Gastrocnemius medialis (tissue), 4 donors: ENCODE results near the gene MYD88. TPM values are rescaled to one million over a fixed set of nuclear protein-coding genes. Genes with fewer than 3 reads are reported as not detected.

Experiments
- ATAC-seq, 2 donors: fragments of 150-250 bp; one replicate each; pipeline ENCODE4 v1.9.1; 2016
- DNase-seq, 2 donors: peaks; one replicate each; pipeline ENCODE4 v3.0.0-alpha.2; 2019
- H3K27ac ChIP-seq, 4 donors: fragments of 200-600 bp; sonication (generic); 1 replicate in 1 of 4; 2 replicates in 3 of 4; pipeline ENCODE4 v1.5.1; 2016 to 2018; ENCODE audit warnings: mild to moderate bottlenecking in 2 of 4, moderate library complexity in 1 of 4
- H3K27me3 ChIP-seq, 3 donors: fragments of 200-600 bp; sonication (generic) in 2 of 3; 1 replicate in 1 of 3; 2 replicates in 2 of 3; pipeline versions ENCODE4 v1.5.1 to v1.6.0; 2016 to 2019; ENCODE audit warnings: mild to moderate bottlenecking in 1 of 3, moderate library complexity in 1 of 3
- H3K36me3 ChIP-seq, 2 donors: fragments of 200-600 bp; sonication (generic) in 1 of 2; one replicate each; pipeline ENCODE4 v1.5.1; 2017 to 2018
- H3K4me1 ChIP-seq, 2 donors: fragments of 200-600 bp; sonication (generic) in 1 of 2; one replicate each; pipeline ENCODE4 v1.5.1; 2016 to 2017; ENCODE audit warnings: mild to moderate bottlenecking in 2 of 2
- H3K4me3 ChIP-seq, 4 donors: fragments of 200-600 bp; sonication (generic) in 3 of 4; 1 replicate in 1 of 4; 2 replicates in 3 of 4; pipeline ENCODE4 v1.5.1; 2016 to 2019; ENCODE audit warnings: mild to moderate bottlenecking in 2 of 4
- H3K9me3 ChIP-seq, 3 donors: fragments of 200-600 bp; sonication (generic) in 2 of 3; 1 replicate in 1 of 3; 2 replicates in 2 of 3; pipeline ENCODE4 v1.5.1; 2016 to 2019
- POLR2A ChIP-seq, 2 donors: fragments of 450-650 bp; IDR thresholded peaks; one replicate each; pipeline ENCODE4 v1.6.1; 2017; ENCODE audit warnings: antibody characterized with exemption in 2 of 2, mild to moderate bottlenecking in 2 of 2, moderate library complexity in 2 of 2
- in situ Hi-C, 4 donors: fragments of 200-750 bp; cut with MboI; loops; one replicate each; pipeline versions ENCODE4 v1.15.0 to v1.8.0; 2017; ENCODE audit warnings: low sequenced_read_pairs in 4 of 4
- intact Hi-C: fragments of 100-400 bp; cut with DNase I; formaldehyde crosslinking; loops from one replicate; pipeline ENCODE4 v1.15.1; 2023; ENCODE audit warnings: low total_unique reads
- total RNA-seq, 4 donors: library from RNA; depleted of rRNA; stranded (reverse); fragments of >200 nt; gene quantifications; one replicate each; pipeline versions ENCODE4 v1.1.0 to v1.2.3, GENCODE V29; 2016
- TF ChIP-seq, protein P1 (sequence below), 5 experiments: fragments of 450-650 bp in 3 of 5; fragments of 200-600 bp in 2 of 5; sonication (generic) in 2 of 5; IDR thresholded peaks in 4 of 5; conservative IDR thresholded peaks in 1 of 5; 1 replicate in 4 of 5; 2 replicates in 1 of 5; pipeline ENCODE4 v1.5.1; 2016 to 2019; ENCODE audit warnings: antibody characterized with exemption in 5 of 5, mild to moderate bottlenecking in 3 of 5, moderate library complexity in 3 of 5

The MYD88 gene
- total RNA-seq, 4 donors from 2014 or later, result 2.1 to 6.6 (median 3.3) TPM

- no peaks in the 10 kb centered on the region for H3K4me1 ChIP-seq
- intact Hi-C loops, result no loop called here
These were observed 17.6 kb upstream of the MYD88 start for GRCh38 chr3:38120693-38121450.

DNA sequence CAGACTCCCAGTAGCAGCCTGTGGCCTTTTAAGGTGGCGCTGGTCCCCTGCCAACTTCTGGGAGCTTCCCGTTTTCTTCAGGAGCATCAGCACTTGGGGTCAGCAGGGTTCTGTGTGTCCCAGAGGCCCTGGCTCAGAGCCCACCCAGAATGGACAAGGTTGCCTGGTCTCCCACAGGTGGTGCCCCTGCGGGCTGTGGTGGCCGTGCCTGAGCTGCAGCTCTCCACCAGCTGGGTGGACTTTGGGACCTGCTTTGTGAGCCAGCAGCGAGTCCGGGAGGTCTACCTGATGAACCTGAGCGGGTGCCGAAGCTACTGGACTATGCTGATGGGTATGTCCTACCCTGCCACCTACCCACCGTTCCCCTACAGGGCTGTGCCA, 17.0 kb upstream of the MYD88 start:
- ATAC-seq (no peak), DNase-seq (no peak)
- intact Hi-C loops (no loop called here), in situ Hi-C loops (no loop called here)
- Histone ChIP-seq H3K27ac (no peak overlapping the region), H3K36me3 (peaks cover 0 to 58% of the 10 kb centered on the region in 2 donors), H3K4me1 (no peaks in the 10 kb centered on the region), H3K9me3 (no peaks in the 10 kb centered on the region), H3K27me3 (no peaks in the 10 kb centered on the region), H3K4me3 (no peak overlapping the region)
- TF ChIP-seq POLR2A (IDR thresholded peaks at IDR 0.05), result no peak
- TF ChIP-seq, protein P1, sequence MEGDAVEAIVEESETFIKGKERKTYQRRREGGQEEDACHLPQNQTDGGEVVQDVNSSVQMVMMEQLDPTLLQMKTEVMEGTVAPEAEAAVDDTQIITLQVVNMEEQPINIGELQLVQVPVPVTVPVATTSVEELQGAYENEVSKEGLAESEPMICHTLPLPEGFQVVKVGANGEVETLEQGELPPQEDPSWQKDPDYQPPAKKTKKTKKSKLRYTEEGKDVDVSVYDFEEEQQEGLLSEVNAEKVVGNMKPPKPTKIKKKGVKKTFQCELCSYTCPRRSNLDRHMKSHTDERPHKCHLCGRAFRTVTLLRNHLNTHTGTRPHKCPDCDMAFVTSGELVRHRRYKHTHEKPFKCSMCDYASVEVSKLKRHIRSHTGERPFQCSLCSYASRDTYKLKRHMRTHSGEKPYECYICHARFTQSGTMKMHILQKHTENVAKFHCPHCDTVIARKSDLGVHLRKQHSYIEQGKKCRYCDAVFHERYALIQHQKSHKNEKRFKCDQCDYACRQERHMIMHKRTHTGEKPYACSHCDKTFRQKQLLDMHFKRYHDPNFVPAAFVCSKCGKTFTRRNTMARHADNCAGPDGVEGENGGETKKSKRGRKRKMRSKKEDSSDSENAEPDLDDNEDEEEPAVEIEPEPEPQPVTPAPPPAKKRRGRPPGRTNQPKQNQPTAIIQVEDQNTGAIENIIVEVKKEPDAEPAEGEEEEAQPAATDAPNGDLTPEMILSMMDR (IDR thresholded peaks at IDR 0.05 in 4 of 5, conservative IDR thresholded peaks at IDR 0.05 in 1 of 5), result no peak

More at GRCh38 chr3:38120693-38121450, 17.6 kb upstream of the MYD88 start:
- TF ChIP-seq POLR2A (IDR thresholded peaks at IDR 0.05), result no peak
- TF ChIP-seq, protein P1 (IDR thresholded peaks at IDR 0.05 in 4 of 5, conservative IDR thresholded peaks at IDR 0.05 in 1 of 5), result no peak
- ATAC-seq (no peak), DNase-seq (no peak)
- in situ Hi-C loops, result no loop called here
- Histone ChIP-seq H3K36me3 (peaks cover 0 to 53% of the 10 kb centered on the region in 2 donors), H3K4me3 (no peak overlapping the region), H3K9me3 (no peaks in the 10 kb centered on the region), H3K27me3 (no peaks in the 10 kb centered on the region), H3K27ac (no peak overlapping the region)

DNA sequence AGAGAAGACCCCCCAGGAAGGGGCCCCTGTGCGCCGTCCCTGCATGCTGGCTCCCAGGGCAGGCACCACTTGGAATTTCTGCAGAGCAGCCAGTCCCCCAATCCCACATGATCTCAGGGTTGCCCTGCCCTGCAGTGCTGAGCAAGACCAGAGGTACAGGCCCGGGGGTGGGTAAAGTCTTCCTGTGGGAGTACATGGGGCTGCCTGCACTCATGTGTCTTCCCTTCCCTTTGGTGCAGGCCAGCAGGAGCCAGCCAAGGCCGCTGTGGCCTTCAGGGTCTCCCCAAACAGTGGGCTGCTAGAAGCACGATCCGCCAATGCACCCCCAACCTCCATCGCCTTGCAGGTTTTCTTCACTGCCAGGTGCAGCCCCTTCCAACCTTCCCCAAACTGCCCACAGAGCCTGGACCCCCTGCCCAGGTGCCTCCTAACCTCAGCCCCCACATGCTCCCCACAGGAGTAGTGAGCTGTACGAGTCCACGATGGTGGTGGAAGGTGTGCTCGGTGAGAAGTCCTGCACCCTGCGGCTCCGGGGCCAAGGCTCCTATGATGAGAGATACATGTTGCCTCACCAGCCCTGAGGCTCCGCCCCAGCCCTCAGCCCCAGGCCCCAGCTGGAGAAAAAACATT, 16.5 kb upstream of the MYD88 start:
- H3K9me3 ChIP-seq, result no peaks in the 10 kb centered on the region
- no peaks in the 10 kb centered on the region for H3K4me1 ChIP-seq
- no peak for TF ChIP-seq POLR2A (IDR thresholded peaks at IDR 0.05)
- TF ChIP-seq, protein P1 (IDR thresholded peaks at IDR 0.05 in 4 of 5, conservative IDR thresholded peaks at IDR 0.05 in 1 of 5), result no peak
- no peak overlapping the region for H3K4me3 ChIP-seq
- in situ Hi-C loops, result no loop called here
- DNase-seq (no peak), ATAC-seq (no peak)
- H3K27ac ChIP-seq, result no peak overlapping the region
- H3K36me3 ChIP-seq, result peaks cover 0 to 63% of the 10 kb centered on the region in 2 donors
- H3K27me3 ChIP-seq, result no peaks in the 10 kb centered on the region
- intact Hi-C loops, result no loop called here

DNA sequence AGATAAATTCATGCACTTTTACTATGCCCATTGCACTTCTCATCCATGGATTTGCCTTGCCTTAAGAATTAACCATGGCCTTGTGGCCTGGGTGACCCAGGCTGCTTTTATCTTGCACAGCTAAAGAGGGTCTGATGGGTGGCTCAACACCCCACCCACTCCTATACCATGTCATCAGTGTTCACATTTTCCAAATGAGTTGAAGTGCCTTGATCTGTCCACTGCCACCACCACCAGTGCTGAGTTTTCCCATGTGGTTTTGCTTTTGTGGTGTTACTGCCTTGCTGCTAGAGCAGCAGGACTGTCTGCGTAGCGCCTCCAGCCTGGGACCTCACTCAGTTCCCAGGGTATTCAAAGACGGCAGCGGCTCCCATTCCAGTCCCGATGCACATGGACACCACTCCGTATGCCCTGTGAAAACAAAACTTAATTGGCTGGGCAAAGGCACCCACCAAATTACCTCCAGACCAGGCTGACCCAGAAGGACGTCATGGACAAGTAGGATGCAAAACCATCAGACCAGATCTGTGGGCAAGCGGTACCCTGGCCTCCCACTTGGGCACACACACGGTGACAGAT, 15.7 kb upstream of the MYD88 start:
- ATAC-seq, result no peak
- intact Hi-C loops (no loop called here), in situ Hi-C loops (no loop called here)

More for the DNA sequence above, 15.7 kb upstream of the MYD88 start:
- Histone ChIP-seq H3K9me3 (no peaks in the 10 kb centered on the region), H3K36me3 (peaks cover 0 to 72% of the 10 kb centered on the region in 2 donors), H3K27ac (no peak overlapping the region), H3K27me3 (no peaks in the 10 kb centered on the region), H3K4me1 (no peaks in the 10 kb centered on the region), H3K4me3 (no peak overlapping the region)
- no peak for DNase-seq
- TF ChIP-seq, protein P1 (IDR thresholded peaks at IDR 0.05 in 4 of 5, conservative IDR thresholded peaks at IDR 0.05 in 1 of 5), result no peak
- TF ChIP-seq POLR2A (IDR thresholded peaks at IDR 0.05), result no peak
